Ascending aorta (tissue), 2 donors: ENCODE data around the gene TM9SF3. TPM values are rescaled to one million over a fixed set of nuclear protein-coding genes. Genes with fewer than 3 reads are reported as not detected.

ENCODE experiments used
- DNase-seq, 2 donors: peaks; one replicate each; pipeline ENCODE4 v3.0.0-alpha.2; 2019; ENCODE audit warnings: low spot score in 2 of 2
- H3K27ac ChIP-seq, 2 donors: fragments of 200-600 bp; sonication (generic); one replicate each; pipeline ENCODE4 v1.5.1; 2016 to 2017; ENCODE audit warnings: mild to moderate bottlenecking in 1 of 2
- H3K27me3 ChIP-seq: fragments of 200-600 bp; sonication (generic); one replicate; pipeline ENCODE4 v1.5.1; 2017
- H3K36me3 ChIP-seq, 2 donors: fragments of 200-600 bp; sonication (generic); one replicate each; pipeline ENCODE4 v1.5.1; 2016
- H3K4me1 ChIP-seq, 2 donors: fragments of 200-600 bp; sonication (generic); one replicate each; pipeline ENCODE4 v1.5.1; 2016 to 2017; ENCODE audit warnings: mild to moderate bottlenecking in 1 of 2
- H3K4me3 ChIP-seq, 2 donors: fragments of 200-600 bp; sonication (generic); one replicate each; pipeline ENCODE4 v1.5.1; 2016 to 2017; ENCODE audit warnings: mild to moderate bottlenecking in 1 of 2
- H3K9me3 ChIP-seq, 2 donors: fragments of 200-600 bp; sonication (generic); one replicate each; pipeline ENCODE4 v1.5.1; 2016
- intact Hi-C: fragments of 100-400 bp; cut with DNase I; formaldehyde crosslinking; loops from one replicate; pipeline ENCODE4 v1.15.1; 2023
- total RNA-seq: library from RNA; depleted of rRNA; stranded (reverse); fragments of >200 nt; gene quantifications from one replicate; pipeline ENCODE4 v1.1.0, GENCODE V29; 2016
- TF ChIP-seq, protein P1 (sequence below), 3 experiments: fragments of 200-600 bp in 2 of 3; fragments of 450-650 bp in 1 of 3; sonication (generic) in 2 of 3; IDR thresholded peaks; one replicate each; pipeline ENCODE4 v1.5.1; 2016 to 2019; ENCODE audit warnings: antibody characterized with exemption in 3 of 3, mild to moderate bottlenecking in 1 of 3, moderate library complexity in 1 of 3

TM9SF3 gene
- total RNA-seq, 1 donor from 2014 or later: 30.4 TPM

DNA sequence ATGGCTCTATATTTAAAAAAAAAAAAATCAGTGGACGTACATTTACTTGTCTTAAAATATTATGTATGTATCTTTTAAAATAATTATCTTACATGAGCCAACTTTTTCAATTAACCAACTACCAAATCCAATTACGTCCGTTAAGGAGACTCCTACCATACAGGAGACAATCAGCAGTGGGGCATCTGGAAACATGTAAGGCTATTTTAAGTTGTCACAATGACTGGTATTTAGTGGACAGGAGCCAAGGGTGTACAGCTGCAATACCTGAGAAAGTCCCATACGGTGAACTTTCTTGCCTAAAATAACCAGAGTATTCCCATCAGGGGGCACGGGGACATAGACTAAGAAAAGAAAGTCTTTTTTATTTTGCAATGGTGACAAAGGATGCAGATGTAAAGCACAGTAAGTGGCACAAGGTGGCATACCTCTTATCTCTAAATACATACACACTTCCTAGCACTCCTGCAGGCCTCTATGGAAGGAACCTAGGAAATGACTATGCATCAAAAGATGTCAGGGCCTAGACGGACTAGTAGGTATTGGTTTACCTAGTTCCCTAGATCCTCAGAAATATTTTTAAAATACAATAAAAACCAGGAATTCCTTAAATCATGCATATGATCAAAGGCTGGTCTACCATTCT, 57.1 kb downstream of the TM9SF3 start:
- no peak for DNase-seq
- intact Hi-C loops: no loop called here
- no peaks in the 10 kb centered on the region for H3K27me3 ChIP-seq
- H3K27ac ChIP-seq: no peak overlapping the region
- TF ChIP-seq, protein P1, sequence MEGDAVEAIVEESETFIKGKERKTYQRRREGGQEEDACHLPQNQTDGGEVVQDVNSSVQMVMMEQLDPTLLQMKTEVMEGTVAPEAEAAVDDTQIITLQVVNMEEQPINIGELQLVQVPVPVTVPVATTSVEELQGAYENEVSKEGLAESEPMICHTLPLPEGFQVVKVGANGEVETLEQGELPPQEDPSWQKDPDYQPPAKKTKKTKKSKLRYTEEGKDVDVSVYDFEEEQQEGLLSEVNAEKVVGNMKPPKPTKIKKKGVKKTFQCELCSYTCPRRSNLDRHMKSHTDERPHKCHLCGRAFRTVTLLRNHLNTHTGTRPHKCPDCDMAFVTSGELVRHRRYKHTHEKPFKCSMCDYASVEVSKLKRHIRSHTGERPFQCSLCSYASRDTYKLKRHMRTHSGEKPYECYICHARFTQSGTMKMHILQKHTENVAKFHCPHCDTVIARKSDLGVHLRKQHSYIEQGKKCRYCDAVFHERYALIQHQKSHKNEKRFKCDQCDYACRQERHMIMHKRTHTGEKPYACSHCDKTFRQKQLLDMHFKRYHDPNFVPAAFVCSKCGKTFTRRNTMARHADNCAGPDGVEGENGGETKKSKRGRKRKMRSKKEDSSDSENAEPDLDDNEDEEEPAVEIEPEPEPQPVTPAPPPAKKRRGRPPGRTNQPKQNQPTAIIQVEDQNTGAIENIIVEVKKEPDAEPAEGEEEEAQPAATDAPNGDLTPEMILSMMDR (IDR thresholded peaks at IDR 0.05): no peak
- no peaks in the 10 kb centered on the region for H3K4me1 ChIP-seq
- H3K9me3 ChIP-seq: no peaks in the 10 kb centered on the region
- H3K4me3 ChIP-seq: no peak overlapping the region
- H3K36me3 ChIP-seq: peaks cover 34 to 50% of the 10 kb centered on the region in 2 donors

DNA sequence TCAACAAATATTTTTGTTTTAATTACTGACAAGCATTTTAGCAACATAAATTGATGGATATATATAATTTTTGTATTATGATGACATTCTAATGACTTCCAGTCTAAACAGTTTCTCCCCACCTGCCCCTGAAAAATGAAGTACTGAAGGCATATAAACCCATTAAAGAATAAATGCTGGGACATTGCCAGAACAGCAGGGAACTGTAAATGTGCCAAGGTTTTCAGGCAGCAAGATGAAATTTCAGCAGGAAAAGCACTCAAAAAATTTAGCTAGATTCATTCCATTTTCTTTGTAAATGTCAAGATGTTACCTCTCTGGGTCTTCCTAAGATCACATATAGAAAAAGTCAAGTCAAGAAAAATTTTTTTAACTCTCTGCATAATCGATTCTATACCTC, 62.1 kb downstream of the TM9SF3 start:
- Histone ChIP-seq H3K4me1 (no peaks in the 10 kb centered on the region), H3K36me3 (peaks cover 29 to 60% of the 10 kb centered on the region in 2 donors), H3K27ac (no peak overlapping the region), H3K9me3 (no peaks in the 10 kb centered on the region), H3K27me3 (no peaks in the 10 kb centered on the region), H3K4me3 (no peak overlapping the region)
- no peak for DNase-seq
- TF ChIP-seq, protein P1 (IDR thresholded peaks at IDR 0.05): no peak
- intact Hi-C loops: no loop called here

DNA sequence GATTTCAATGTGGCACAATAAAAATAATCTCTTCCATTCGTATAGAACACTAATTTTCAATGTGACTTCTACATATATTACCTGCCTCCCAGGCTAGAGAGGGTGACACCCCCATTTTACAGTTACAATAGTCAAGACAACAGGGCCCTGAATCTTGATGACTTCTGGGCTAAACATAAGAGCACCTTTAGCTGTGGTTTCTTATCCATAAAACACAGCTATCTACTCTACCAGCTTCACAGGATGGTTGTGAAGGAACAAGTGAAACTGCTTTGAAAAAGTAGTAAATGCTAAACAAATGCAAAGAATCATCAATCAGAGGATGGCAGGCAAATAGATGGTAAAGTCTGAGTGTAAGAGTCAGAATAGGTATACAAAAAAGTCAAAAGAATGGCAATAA, 69.5 kb downstream of the TM9SF3 start:
- no peak overlapping the region for H3K27ac ChIP-seq
- H3K9me3 ChIP-seq: no peaks in the 10 kb centered on the region
- TF ChIP-seq, protein P1 (IDR thresholded peaks at IDR 0.05): no peak
- H3K4me3 ChIP-seq: no peak overlapping the region
- peaks cover 6 to 9% of the 10 kb centered on the region in 2 donors for H3K4me1 ChIP-seq
- no peaks in the 10 kb centered on the region for H3K27me3 ChIP-seq
- intact Hi-C loops: no loop called here
- no peak for DNase-seq
- peaks cover 4 to 16% of the 10 kb centered on the region in 2 donors for H3K36me3 ChIP-seq

DNA sequence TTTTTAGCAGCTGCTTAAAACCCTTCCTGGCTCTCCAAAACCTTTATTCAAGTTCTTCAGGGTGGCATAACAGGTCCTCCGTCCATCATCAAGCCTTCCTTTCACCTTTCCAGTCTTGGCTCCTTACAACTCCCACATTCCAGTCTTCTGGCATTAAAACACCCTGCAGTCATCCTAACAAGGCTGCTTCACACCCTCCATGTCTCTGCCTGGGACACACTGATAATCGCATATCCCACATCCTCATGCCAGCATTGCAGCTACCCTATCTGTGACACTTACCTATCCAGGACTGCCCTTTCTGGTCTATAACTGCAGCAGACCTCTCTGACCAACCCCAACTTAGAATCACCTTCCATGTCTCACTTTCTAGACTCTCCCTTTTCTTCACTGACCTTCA, 70.5 kb downstream of the TM9SF3 start:
- intact Hi-C loops: no loop called here
- TF ChIP-seq, protein P1 (IDR thresholded peaks at IDR 0.05): no peak
- H3K4me3 ChIP-seq: no peak overlapping the region
- H3K27me3 ChIP-seq: no peaks in the 10 kb centered on the region
- peaks cover 6 to 9% of the 10 kb centered on the region in 2 donors for H3K4me1 ChIP-seq
- no peaks in the 10 kb centered on the region for H3K9me3 ChIP-seq
- no peak overlapping the region for H3K27ac ChIP-seq
- DNase-seq: no peak
- peaks cover 1 to 8% of the 10 kb centered on the region in 2 donors for H3K36me3 ChIP-seq

DNA sequence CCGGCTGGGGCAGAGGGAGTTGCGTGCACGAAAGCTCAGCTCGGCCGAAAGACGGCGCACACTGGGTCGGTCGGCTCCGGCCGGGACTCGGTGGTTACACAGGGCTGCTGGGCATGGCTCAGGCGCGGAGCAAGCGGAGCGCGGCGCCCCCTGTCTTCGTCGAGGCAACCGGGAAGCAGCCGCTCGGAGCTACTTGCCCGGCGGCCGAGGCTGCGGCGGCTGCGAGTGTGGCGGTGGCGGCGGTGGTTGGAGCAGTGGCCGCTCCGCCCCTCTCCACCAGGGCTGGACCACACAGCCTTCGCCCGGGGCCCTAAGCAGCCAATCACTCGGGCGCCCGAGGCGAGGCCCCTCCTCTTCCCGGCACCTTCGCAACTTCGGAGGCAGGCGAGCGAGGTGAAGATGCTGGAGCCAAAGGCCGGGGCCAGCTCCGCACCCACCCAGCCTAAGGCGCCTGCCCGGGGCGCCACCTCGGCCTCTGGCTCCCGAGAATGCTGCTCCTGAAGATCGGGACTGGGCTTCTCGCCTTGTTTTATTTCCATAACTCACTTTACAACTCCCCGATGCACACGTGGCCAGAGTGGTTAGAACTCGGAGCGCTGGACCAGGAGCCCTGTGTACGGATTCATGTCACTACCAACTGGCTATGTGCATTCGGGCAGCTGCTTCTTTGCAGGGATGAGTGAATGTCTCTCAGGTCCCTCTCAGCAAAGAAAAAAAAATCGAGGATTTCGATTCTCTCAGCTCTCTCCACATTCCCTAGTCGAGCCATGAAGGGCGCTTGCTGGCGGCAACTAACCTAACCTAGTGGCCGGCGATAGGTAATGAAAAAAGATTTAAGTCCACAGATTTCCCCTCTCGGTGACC, 72.9 kb downstream of the TM9SF3 start, which contains the start of gene TLL2:
TSS of gene TLL2 (minus strand) at position 229 of the 864 bp plus-strand sequence. CDS start 241 bp downstream, outside the sequence.
- peak within 1 kb of the TSS in 1 of 2 donors; percentile 39 for H3K27ac ChIP-seq

More for the DNA sequence above, 72.9 kb downstream of the TM9SF3 start, which contains the start of gene TLL2:
- H3K36me3 ChIP-seq: no peaks in the 10 kb centered on the region
- intact Hi-C loops: loop anchor here (1.0 to 5.0 kb wide), 3 partner anchors 73 to 318 kb away; partner anchors contain the start of genes LCOR and TM9SF3
- H3K9me3 ChIP-seq: no peaks in the 10 kb centered on the region
- DNase-seq: peak; percentile 46 to 90
- TF ChIP-seq, protein P1 (IDR thresholded peaks at IDR 0.05): peak; percentile 54 to 79 (median 56)
- peaks cover 6 to 9% of the 10 kb centered on the region in 2 donors for H3K4me1 ChIP-seq
- H3K4me3 ChIP-seq: peak within 1 kb of the TSS; percentile 32 to 83
- no peaks in the 10 kb centered on the region for H3K27me3 ChIP-seq
